ENCODE results near the gene FASTK. TPM values are rescaled to one million over a fixed set of nuclear protein-coding genes. Genes with fewer than 3 reads are reported as not detected.

Gene FASTK
- total and polyA plus RNA-seq, 2 of the 4 experiments (the other 2 are of a cell fraction): 53.8 to 115 TPM

DNA sequence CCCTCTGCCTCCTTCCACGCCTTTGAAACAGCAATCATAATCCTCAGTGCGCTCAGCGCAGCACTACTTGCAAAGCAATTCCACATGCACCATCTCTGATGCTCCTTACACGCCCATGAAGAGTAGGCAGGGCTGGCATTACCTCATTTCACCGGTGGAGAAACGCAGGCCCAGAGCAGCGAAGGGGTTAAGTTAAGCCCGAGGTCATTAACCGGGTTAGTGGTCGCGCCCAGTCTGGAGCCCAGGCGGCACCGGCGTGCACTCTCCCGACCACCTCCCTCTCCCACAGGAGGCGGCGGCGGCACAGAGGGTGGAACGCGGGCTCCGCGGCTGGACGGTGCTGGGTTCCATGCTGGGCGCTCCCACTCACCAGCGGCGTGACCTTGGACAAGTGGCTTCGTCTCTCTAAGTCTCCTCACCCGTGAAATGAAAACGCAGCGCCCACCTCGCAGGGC, 515 bp downstream of the FASTK start:
- intact Hi-C loops (cut with micrococcal nuclease) (loop anchor here (2.0 kb wide), 1 partner anchor 21 kb away; the partner anchor contains the start of gene SLC4A2), in situ Hi-C loops (cut with MboI; ENCODE audit: low sequenced_read_pairs) (no loop called here), dilution Hi-C loops (cut with HindIII; ENCODE audit: low sequenced_read_pairs, unreplicated experiment) (no loop called here)
- Histone ChIP-seq H2AFZ (replicated peaks; ENCODE audit: low read length, poor library complexity) (peak overlapping the region; percentile 91), H3K56ac (ENCODE audit: extremely low read depth, insufficient read depth, low read length) (peak overlapping the region; percentile 70), H3K4me3 (ENCODE audit: insufficient read depth, low read depth, low read length) (peak overlapping the region; percentile 95), H2BK20ac (ENCODE audit: low read depth, low read length) (no peak overlapping the region), H2BK120ac (ENCODE audit: low read depth, low read length) (peak overlapping the region; percentile 46; the same call in 1 of the 2 replicates), H4K8ac (ENCODE audit: low read depth in 2 of 2, low read length in 2 of 2) (peak overlapping the region; percentile 87 to 91), H2BK5ac (ENCODE audit: low read depth, low read length, poor library complexity, severe bottlenecking) (peak overlapping the region; percentile 67), H3K18ac (ENCODE audit: low read depth, low read length) (peak overlapping the region; percentile 42; the same call in 1 of the 2 replicates), H4K5ac (ENCODE audit: low read depth, low read length) (peak overlapping the region; percentile 36), H3K27me3 (ENCODE audit: control insufficient read depth, insufficient read depth, low read length) (no peaks in the 10 kb centered on the region), H3K9me1 (ENCODE audit: insufficient read depth, low read length) (peaks cover under 1% of the 10 kb centered on the region; the same call in 1 of the 2 replicates), H3K27ac (ENCODE audit: insufficient read depth, low read length) (peak overlapping the region; percentile 84), H3K79me1 (ENCODE audit: low read depth in 1 of 2, low read length in 2 of 2) (peaks cover 19 to 64% of the 10 kb centered on the region in 2 experiments; a peak in 3 of 4 replicates), H2AK5ac (ENCODE audit: low read depth, low read length) (peak overlapping the region; percentile 98), H3K4ac (ENCODE audit: low read depth, low read length) (peak overlapping the region; percentile 95), H3K4me1 (ENCODE audit: control insufficient read depth, insufficient read depth, low read length) (peaks cover 22% of the 10 kb centered on the region), H2BK15ac (ENCODE audit: low read depth, low read length) (no peak overlapping the region), H4K20me1 (ENCODE audit: insufficient read depth, low read length) (peaks cover 17% of the 10 kb centered on the region), H4K91ac (ENCODE audit: insufficient read depth, low read depth, low read length) (peak overlapping the region; percentile 92), H3K36me3 (ENCODE audit: control insufficient read depth, insufficient read depth, low read length) (peaks cover 28% of the 10 kb centered on the region), H3K4me2 (ENCODE audit: low read depth, low read length) (peak overlapping the region; percentile 91), H3K9me3 (ENCODE audit: control insufficient read depth, insufficient read depth, low read length) (no peaks in the 10 kb centered on the region), H3K23ac (ENCODE audit: low read depth, low read length) (peak overlapping the region; percentile 58; the same call in 1 of the 2 replicates), H3K9ac (ENCODE audit: low read depth, low read length) (peak overlapping the region; percentile 93), H3K14ac (replicated peaks; ENCODE audit: low read depth, low read length) (peak overlapping the region; percentile 95), H2AK9ac (replicated peaks; ENCODE audit: low read depth, low read length, poor library complexity) (peak overlapping the region; percentile 98)
- DNase-seq: no peak
- ChIA-PET POLR2A (ENCODE audit: unreplicated experiment) (interaction anchor here (0.5 to 1.0 kb wide), 2 partner anchors 12 to 64 kb away, joined by 3 to 7 read pairs; no protein-coding TSS in a partner anchor), CTCF (interaction anchor here (0.6 kb wide), 1 partner anchor 149 kb away, joined by 3 read pairs; no protein-coding TSS in a partner anchor)
- WGBS, 2 experiments (ENCODE audit: extremely low coverage in 2 of 2, insufficient read length in 1 of 2): 2% methylated on average over 6 of the region's 31 CpGs; no CpG with 5 or more reads in 1 of the 2 experiments
- peak; percentile 7 for ATAC-seq (ENCODE audit: low read depth)
- BruUV-seq (replicated peaks): TSS peak; percentile 40
- no peak for TF ChIP-seq SMC3 (IDR thresholded peaks at IDR 0.05; ENCODE audit: low read depth, low read length)
- TF ChIP-seq MXI1 (IDR thresholded peaks at IDR 0.05; ENCODE audit: borderline replicate concordance, low read depth, low read length): peak; percentile 60; the same call in 1 of the 2 replicates
- TF ChIP-seq FOS (IDR thresholded peaks at IDR 0.05; ENCODE audit: low read depth, low read length): no peak
- no peak for TF ChIP-seq RCOR1 (IDR thresholded peaks at IDR 0.05; ENCODE audit: insufficient replicate concordance, low read length)
- TF ChIP-seq, protein P1, sequence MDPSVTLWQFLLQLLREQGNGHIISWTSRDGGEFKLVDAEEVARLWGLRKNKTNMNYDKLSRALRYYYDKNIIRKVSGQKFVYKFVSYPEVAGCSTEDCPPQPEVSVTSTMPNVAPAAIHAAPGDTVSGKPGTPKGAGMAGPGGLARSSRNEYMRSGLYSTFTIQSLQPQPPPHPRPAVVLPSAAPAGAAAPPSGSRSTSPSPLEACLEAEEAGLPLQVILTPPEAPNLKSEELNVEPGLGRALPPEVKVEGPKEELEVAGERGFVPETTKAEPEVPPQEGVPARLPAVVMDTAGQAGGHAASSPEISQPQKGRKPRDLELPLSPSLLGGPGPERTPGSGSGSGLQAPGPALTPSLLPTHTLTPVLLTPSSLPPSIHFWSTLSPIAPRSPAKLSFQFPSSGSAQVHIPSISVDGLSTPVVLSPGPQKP (IDR thresholded peaks at IDR 0.05; ENCODE audit: borderline replicate concordance, low read depth, low read length): no peak
- no peak for TF ChIP-seq MAFK (IDR thresholded peaks at IDR 0.05; ENCODE audit: low read depth, low read length)
- no peak for TF ChIP-seq CEBPB (IDR thresholded peaks at IDR 0.05; ENCODE audit: low read depth, low read length)
